ENCODE measurements around the gene CLEC16A.

CLEC16A gene

DNA sequence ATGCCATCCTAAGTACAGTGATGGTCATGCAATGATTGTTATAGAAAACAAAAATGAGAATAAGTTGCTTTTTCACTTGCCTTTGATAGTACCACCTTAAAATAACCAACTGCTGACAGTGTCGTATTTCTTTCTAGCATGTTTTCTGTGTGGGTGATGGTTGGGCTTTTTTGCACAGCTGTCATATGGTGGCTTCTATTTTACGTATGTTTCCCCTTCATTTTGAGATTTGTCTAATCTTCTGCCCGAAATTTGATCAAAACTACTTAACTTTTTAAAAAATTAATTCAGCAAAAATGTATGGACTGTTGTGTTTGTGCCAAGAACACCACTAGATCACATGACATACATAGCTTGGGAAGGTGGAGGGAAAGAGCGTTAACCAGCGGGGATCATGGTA lies 90.7 kb downstream of the CLEC16A start:
- peak overlapping the region; percentile 19; the same call in 1 of the 2 replicates for H3K4me2 ChIP-seq
- H3K4me1 ChIP-seq (ENCODE audit: low read depth, poor library complexity, severe bottlenecking): peaks cover 11% of the 10 kb centered on the region
- no peaks in the 10 kb centered on the region for H4K20me1 ChIP-seq (ENCODE audit: insufficient read depth)
- no peak overlapping the region for H2AFZ ChIP-seq (ENCODE audit: low read depth)
- no peaks in the 10 kb centered on the region for H3K79me2 ChIP-seq (ENCODE audit: insufficient read depth, low read depth)
- H3K36me3 ChIP-seq (ENCODE audit: insufficient read depth): no peaks in the 10 kb centered on the region
- no peak overlapping the region for H3K27ac ChIP-seq
- H3K9ac ChIP-seq: no peak overlapping the region
- H3K4me3 ChIP-seq (IDR thresholded peaks at IDR 0.05; ENCODE audit: insufficient read depth, low read depth, low read length): no peak overlapping the region
- no peak for TF ChIP-seq CTCF (conservative IDR thresholded peaks at IDR 0.05; ENCODE audit: low read depth, low read length)
- H3K27me3 ChIP-seq (ENCODE audit: insufficient read depth, low read depth): no peaks in the 10 kb centered on the region

DNA sequence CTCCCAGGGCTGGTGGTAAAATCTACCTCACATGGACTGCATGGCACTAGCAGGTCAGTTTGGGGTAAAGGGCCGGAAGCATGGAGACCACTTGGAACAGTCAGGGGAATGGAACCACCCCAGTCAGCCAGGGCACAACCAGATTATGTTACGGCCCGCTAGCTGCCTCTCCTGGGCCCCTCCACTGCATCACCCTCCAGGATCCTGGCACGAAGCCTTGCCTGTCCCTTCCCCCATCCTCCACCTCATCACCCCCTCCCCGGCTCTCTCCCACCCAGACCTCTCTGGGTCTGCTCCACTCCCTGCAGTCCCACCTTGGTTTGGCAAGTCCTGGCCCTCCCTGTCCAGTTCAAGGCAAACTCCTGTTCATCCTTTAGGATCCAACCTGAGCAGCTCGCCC lies 91.7 kb downstream of the CLEC16A start:
- Histone ChIP-seq H3K4me1 (ENCODE audit: low read depth, poor library complexity, severe bottlenecking) (peaks cover 11% of the 10 kb centered on the region), H3K27ac (no peak overlapping the region), H3K27me3 (ENCODE audit: insufficient read depth, low read depth) (no peaks in the 10 kb centered on the region), H3K4me2 (no peak overlapping the region), H4K20me1 (ENCODE audit: insufficient read depth) (no peaks in the 10 kb centered on the region), H3K4me3 (IDR thresholded peaks at IDR 0.05; ENCODE audit: insufficient read depth, low read depth, low read length) (no peak overlapping the region), H3K79me2 (ENCODE audit: insufficient read depth, low read depth) (no peaks in the 10 kb centered on the region), H2AFZ (ENCODE audit: low read depth) (no peak overlapping the region), H3K36me3 (ENCODE audit: insufficient read depth) (no peaks in the 10 kb centered on the region), H3K9ac (no peak overlapping the region)
- no peak for TF ChIP-seq CTCF (conservative IDR thresholded peaks at IDR 0.05; ENCODE audit: low read depth, low read length)

DNA sequence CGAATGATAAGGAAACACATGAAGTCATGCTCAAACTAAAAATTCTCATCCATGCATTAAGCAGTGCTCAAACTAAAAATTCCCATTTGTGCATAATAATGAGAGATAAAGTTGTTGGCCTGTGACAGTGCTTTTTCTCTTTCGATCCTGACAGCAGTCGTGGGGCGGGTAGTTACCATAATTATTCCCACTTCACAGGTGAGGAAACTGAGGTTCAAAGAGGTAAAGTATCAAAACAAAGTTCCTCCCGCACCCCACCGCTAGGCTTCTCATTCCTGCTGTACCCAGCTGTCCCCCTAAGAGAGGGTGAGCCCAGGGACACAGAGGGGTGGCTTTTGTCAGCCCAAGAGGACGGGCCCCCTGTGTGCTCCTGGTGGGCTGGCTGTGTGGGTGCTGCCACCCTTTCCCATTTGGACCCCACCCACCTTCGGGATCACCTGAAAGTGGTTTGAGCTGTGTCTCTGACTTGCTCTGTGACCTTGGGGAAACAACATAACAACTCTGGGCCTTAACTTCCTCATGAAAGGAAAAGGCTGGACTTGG lies 92.6 kb downstream of the CLEC16A start:
- no peaks in the 10 kb centered on the region for H3K36me3 ChIP-seq (ENCODE audit: insufficient read depth)
- no peaks in the 10 kb centered on the region for H4K20me1 ChIP-seq (ENCODE audit: insufficient read depth)
- no peak overlapping the region for H3K9ac ChIP-seq
- H2AFZ ChIP-seq (ENCODE audit: low read depth): no peak overlapping the region
- H3K4me1 ChIP-seq (ENCODE audit: low read depth, poor library complexity, severe bottlenecking): peaks cover 11% of the 10 kb centered on the region
- no peaks in the 10 kb centered on the region for H3K27me3 ChIP-seq (ENCODE audit: insufficient read depth, low read depth)
- H3K4me2 ChIP-seq: no peak overlapping the region
- TF ChIP-seq CTCF (conservative IDR thresholded peaks at IDR 0.05; ENCODE audit: low read depth, low read length): no peak
- no peak overlapping the region for H3K4me3 ChIP-seq (IDR thresholded peaks at IDR 0.05; ENCODE audit: insufficient read depth, low read depth, low read length)
- no peak overlapping the region for H3K27ac ChIP-seq
- H3K79me2 ChIP-seq (ENCODE audit: insufficient read depth, low read depth): no peaks in the 10 kb centered on the region

GRCh38 chr16:11038305-11038704 lies 93.9 kb downstream of the CLEC16A start:
- no peaks in the 10 kb centered on the region for H3K36me3 ChIP-seq (ENCODE audit: insufficient read depth)
- no peak overlapping the region for H3K27ac ChIP-seq
- no peak overlapping the region for H3K4me3 ChIP-seq (IDR thresholded peaks at IDR 0.05; ENCODE audit: insufficient read depth, low read depth, low read length)

More at GRCh38 chr16:11038305-11038704, 93.9 kb downstream of the CLEC16A start:
- no peak for TF ChIP-seq CTCF (conservative IDR thresholded peaks at IDR 0.05; ENCODE audit: low read depth, low read length)
- Histone ChIP-seq H3K27me3 (ENCODE audit: insufficient read depth, low read depth) (no peaks in the 10 kb centered on the region), H3K4me1 (ENCODE audit: low read depth, poor library complexity, severe bottlenecking) (peaks cover 11% of the 10 kb centered on the region), H3K79me2 (ENCODE audit: insufficient read depth, low read depth) (no peaks in the 10 kb centered on the region), H3K9ac (no peak overlapping the region), H2AFZ (ENCODE audit: low read depth) (no peak overlapping the region), H4K20me1 (ENCODE audit: insufficient read depth) (no peaks in the 10 kb centered on the region), H3K4me2 (no peak overlapping the region)
